Brain pericyte (primary cell): Measurements from ENCODE around the gene VPS13A.
A peak's percentile ranks its signal among the peaks of the same experiment; 100 is the strongest.
"Not testable (repeated sequence)": the region's sequence is repeated elsewhere in the genome, so short reads cannot be mapped to it uniquely, and the experiment has no call there.

Source experiments
- DNase-seq: peaks from one replicate; pipeline ENCODE4 v3.0.0-alpha.2; 2012; ENCODE audit warnings: low read depth, low spot score

Gene VPS13A

GRCh38 chr9:77183581-77183980 is 6.2 kb downstream of the VPS13A start:
- no peak for DNase-seq

- no peak for DNase-seq
Observed at GRCh38 chr9:77188242-77188641, 10.9 kb downstream of the VPS13A start.

GRCh38 chr9:77194423-77194822 is 17.1 kb downstream of the VPS13A start:
- no peak for DNase-seq

- DNase-seq: no peak
Observed at GRCh38 chr9:77210116-77210515, 32.8 kb downstream of the VPS13A start.

DNA sequence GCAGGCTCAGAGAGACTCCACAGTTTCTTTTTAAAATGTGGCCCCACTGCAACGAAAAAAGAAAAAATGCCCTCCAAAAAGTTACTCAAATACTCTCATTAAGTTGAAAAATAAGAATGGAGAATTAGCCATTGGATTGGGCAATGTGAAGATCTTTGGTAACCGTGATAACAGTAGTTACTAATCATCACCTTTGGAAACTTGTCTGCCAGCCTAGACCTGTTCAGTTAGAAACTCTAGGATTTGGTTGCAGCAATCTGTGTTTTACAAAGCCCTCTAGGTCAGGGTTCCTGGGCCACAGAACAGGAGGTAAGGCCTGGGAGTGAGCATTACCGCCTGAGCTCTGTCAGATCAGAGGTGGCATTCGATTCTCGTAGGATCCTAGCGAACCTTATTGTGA is 34.2 kb downstream of the VPS13A start:
- DNase-seq: no peak

DNA sequence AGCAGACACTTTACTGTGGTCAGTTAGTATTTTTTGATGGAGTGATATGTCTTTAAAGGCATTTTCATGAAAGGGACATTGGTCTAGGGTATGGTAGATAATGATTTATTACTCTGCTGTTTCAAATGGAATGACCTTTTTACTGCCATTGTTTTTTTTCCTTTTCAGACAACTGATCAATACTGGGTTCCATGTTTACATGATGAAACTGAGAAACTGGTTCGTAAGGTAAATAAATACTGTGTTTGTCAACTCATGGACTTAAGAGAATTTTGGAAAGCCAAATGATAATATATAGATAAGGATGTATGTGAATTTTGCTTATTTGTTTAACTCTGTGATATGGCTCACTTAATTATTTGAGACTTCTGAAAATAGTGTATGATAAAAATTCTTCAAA is 35.5 kb downstream of the VPS13A start:
- DNase-seq: no peak

GRCh38 chr9:77215874-77216273 is 38.5 kb downstream of the VPS13A start:
- DNase-seq: no peak

- peak; percentile 11 for DNase-seq
Observed at GRCh38 chr9:77218612-77219011, 41.3 kb downstream of the VPS13A start.

- no peak for DNase-seq
Observed at GRCh38 chr9:77221431-77221830, 44.1 kb downstream of the VPS13A start.

DNA sequence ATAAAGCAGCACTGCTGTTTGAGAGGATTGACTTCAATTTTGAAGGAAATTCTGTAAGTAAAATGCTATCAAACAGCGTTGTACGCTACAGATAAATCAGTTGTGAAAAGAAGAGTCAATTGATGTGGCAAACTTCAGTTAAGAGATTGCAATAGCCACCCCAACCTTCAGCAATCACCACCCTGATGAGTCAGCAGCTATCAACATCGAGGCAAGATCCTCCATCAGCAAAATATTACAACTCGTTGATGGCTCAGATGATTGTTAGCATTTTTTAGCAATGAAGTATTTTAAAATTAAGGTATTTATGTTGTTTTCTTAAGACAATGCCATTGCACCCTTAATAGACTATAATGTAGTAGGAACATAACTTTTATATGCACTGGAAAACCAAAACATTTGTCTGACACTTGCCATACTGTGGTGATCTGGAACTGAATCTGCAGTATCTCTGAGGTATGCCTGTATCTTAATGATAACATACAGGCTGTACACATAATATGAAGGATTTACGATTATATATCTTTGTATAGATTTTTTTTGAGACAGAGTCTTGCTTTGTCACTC is 47.5 kb downstream of the VPS13A start:
- DNase-seq: no peak

DNA sequence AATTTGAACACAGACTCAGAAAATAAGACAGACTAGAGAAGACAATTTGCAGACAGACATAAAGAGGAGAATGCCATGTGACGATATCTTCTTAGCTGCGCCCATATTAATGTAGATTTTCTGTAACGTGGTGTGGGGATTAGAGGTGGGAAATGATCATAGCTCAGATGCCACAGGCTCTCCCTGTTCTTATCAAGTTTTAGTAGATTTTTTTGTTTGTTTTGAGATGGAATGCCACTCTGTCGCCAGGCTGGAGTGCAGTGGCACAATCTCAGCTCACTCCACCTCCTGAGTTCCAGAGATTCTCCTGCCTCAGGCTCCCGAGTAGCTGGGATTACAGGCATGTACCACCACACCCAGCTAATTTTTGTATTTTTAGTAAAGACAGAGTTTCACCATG is 59.4 kb downstream of the VPS13A start:
- no peak for DNase-seq

DNA sequence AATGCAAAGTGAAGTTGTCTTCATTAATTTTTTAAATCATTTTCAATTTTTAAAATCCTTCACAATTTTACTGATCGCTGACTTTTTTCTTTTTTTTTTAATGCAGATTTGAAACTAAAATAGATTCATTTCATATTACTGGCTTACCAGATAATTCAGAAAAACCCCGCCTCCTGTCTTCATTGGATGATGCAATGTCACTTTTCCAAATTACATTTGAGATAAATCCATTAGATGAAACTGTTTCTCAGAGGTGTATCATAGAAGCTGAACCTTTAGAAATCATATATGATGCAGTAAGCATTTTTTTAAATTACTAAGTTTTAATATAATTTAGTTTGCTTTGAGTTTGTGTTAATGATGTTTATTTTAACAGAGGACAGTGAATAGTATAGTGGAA is 60.6 kb downstream of the VPS13A start:
- DNase-seq: no peak

- DNase-seq: no peak
Observed at GRCh38 chr9:77251050-77251449, 73.7 kb downstream of the VPS13A start.

- DNase-seq: no peak
Observed at GRCh38 chr9:77257275-77257674, 79.9 kb downstream of the VPS13A start.

DNA sequence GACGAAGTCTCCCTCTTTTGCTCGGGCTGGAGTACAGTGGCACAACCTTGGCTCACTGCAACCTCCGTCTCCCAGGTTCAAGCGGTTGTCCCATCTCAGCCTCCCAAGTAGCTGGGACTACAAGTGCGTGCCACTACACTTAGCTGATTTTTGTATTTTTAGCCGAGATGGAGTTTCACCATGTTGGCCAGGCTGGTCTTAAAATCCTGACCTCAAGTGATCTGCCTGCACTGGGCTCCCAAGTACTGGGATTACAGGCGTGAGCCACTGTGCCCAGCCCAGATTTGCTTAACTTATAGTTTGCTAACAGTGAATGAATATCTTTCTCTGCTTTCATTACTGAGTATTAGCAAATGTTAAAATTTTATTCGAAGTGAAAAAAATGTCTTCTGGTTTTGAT is 84.3 kb downstream of the VPS13A start:
- DNase-seq: no peak

GRCh38 chr9:77267762-77268161 is 90.4 kb downstream of the VPS13A start:
- DNase-seq: not testable (repeated sequence)

DNA sequence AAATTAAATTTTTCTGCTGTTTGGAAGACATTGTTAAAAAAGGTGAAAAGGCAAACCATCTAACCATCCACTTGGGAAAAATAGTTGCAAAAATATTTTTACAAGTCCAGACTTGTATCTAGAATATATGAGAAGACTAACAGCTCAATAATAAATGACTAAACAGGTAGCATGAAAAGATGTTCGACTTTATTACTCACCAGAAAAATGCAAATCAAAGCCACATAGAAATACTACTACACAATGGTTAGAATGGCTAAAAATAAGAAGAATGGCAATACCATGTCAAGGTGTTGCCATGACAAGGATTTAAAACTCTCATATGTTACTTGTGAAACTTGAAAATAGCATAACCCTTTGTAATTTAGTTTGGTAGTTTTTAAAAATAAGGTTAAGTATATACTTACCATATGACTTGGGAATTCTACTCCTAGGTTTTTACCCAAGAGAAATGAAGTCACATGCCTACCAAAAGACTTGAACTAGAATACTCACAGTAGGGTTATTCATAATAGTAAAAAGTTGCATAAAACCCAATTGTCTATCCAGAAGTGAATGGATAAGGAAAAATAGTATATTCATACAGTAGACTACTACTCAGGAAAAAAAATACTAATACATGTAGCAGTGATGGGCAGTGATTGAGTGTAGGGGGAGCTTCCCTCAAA is 93.8 kb downstream of the VPS13A start:
- DNase-seq: no peak

DNA sequence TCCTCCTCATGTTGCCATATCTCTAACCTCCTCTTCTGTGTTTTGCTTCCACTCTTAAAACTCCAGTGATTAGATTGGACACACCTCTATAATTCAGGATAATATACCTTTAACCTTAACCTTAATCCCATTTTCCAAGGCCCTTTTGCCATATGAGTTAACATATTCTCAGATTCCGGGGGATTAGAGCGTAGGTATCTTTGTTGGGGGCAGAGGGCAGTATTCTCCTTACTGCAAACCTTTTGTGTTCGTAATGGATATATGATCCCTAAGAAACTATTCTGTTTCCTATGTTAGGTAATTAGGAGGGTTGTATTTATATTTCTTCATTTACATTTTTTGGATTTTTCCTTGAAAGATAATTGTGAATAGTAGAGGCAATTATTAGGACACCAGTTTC is 99.5 kb downstream of the VPS13A start:
- DNase-seq: no peak

- DNase-seq: no peak
Observed at GRCh38 chr9:77277719-77278118, 100.4 kb downstream of the VPS13A start.

DNA sequence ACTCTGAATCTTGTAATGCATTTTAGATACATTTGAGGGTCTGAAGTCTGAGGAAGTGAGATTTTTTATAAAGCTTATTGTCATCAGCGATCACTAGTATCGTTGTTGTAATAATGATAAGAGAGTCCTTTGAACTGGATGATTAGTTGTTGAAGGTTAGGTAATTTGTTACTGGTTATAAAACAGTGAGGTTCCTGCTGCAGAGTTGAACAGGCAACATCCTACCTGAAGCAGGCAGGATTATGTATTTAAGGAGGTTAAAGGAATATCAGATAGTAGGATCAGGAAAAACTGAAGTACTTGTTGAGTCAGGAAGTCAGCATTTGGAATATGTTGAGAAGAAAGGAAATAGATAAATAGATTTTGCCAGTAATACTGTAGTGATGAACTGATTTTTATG is 106.7 kb downstream of the VPS13A start:
- no peak for DNase-seq

GRCh38 chr9:77284616-77285015 is 107.3 kb downstream of the VPS13A start:
- DNase-seq: no peak

DNA sequence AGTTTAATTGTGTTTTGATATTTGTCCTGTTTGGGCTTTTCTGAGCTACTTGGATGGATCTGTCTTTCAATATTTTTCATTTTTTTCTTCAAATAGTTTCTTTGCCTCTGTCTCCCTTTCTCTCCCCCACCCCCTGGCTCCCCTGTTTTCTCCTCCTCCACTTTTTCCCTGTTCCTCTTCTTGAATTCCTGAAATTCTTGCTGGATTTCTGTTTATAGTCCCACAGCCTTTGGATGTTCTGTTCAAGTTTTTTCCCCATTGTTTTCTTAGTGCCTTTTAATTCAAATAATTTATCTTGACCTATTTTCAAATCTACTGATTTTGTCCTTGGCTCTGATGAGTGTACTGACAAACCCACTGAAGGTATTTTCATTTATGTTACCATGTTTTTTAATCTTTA is 113.0 kb downstream of the VPS13A start:
- DNase-seq: no peak

GRCh38 chr9:77291714-77292113 is 114.4 kb downstream of the VPS13A start:
- DNase-seq: no peak

DNA sequence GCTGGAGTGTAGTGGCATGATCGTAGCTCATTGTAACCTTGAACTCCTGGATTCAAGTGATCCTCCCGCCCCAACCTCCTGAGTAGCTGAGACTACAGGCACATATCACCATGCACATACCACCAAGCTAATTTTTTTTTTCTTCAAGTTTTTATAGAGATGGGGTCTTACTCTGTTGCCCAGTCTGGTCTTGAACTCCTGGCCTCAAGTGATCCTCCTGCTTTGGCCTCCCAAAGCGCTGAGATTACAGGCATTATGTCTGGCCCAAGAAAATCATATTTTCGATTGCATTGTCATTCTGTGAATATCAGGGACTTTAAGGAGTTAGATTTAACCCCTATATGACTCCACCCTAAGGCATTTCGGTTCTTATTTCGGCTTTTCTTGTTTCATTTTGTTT is 116.6 kb downstream of the VPS13A start:
- no peak for DNase-seq
